ENCODE data around the gene SHH.

SHH gene

DNA sequence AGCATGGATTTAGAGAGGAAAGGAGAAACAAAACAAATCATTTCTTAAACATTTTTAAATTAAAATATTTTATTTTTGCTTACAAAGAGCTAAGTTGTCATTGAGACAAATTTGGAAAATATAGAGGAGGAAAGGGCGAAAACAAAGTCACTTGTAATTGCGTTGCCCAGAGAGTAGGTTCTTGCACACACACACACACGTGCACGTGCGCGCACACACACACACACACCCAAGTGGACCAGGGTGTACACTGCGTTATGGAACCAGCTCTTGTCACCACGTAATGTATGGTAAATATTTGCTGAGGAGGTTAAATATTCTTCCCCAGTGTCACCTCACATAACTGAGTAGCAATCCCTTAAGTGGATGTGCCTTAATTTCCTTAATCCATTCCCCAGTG, 21.6 kb downstream of the SHH start:
- DNase-seq = no peak

DNA sequence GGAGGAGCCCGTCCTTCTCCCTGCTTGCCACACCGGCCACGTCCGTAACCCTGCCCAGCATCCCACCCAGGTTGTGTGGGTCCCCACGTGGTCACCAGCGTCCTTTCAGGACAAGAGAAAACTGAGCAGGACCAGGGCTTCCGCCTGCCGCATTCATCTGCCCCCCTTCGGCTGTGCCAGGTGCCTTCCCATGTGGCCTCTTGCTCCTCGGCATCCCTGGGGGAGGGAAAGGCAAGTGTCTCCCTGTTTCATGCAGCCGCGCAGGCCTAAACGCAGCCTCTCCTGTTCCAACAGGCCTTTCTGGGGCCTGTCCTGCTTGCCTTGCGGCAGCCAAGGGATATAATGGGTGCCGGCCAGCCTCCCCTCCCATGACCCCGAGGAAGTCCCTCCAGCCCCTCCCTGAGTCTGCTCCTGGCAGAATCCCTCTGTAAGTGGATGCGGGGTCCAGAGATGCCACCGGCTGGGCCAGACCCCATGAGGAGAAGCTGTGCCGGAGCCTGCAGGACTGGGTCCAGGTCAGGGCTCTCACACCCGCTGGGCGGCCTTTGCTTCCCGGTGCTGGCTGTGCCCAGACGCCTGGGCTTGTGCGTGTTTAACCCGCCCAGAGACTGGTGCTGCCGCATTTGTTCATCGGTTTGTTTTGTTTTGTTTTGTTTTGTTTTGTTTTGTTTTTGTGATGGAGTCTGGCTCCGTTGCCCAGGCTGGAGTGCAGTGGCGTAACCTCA, 23.1 kb downstream of the SHH start:
- DNase-seq = no peak

DNA sequence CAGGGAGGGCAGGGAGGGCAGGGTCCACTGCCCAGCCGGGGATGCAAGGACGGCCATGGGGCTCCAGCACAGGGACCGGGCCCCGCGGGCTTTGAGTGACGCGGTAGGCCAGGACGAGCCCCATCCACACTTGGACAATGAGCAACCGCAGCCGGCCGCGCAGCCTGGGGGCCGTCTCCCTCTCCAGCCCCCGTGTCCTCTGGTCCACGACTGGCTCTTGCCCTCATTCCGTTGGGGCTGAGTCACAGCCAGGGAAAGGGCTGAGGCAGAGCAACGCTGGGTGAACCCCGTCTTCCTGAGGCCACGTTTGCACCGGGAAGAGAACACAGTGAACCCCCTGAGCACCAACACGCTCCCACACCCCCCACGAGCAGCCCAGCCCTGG, 23.7 kb downstream of the SHH start:
- DNase-seq = no peak

DNA sequence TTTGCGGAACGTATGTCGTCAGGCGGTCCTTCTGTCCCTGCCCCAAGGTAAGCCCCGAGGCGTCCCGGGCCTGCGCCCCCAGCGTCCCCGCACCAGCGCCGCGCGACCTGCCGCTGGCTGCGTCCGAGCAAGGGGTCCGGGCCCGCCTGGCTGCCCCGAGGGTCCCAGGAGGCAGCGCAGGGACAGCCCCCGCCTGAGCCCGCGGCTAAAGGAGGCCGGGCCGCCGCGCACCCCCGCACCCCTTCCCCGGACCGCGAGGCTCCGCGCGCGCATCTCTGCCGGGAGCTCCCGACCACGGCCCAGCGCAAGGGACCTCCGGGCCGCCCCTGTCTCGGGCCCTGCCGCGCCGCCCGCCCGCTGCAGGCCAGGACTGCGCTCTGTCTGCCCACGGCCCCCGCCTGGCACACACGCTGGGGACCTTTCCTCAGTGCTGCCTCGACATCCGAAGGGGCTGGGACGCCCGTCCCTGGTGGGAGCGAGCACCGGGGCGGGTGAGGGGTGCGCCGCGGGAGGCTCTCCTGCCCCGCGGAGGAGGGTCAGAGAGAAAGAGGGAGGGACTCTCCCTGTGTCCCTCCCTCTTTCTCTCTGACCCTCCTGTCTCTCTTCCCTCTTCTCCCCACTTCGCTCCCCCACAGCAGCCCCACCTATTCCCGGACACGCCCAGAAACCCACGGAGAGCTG, 25.0 kb downstream of the SHH start:
- no peak for DNase-seq

DNA sequence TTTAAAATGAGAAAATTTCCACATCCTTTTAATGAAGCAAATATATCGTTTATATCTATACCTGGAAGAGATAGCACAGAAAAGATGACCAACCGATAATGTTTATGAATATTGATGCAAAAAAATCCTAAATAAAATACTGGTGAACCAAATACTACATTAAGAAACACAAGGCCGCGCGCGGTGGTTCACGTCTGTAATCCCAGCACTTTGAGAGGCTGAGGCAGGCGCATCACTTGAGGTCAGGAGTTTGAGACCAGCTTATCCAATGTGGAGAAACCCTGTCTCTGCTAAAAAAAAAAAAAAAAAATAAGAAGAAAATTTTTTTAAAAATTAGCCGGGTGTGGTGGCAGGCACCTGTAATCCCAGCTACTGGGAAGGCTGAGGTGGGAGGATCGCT, 25.8 kb downstream of the SHH start:
- DNase-seq = no peak

DNA sequence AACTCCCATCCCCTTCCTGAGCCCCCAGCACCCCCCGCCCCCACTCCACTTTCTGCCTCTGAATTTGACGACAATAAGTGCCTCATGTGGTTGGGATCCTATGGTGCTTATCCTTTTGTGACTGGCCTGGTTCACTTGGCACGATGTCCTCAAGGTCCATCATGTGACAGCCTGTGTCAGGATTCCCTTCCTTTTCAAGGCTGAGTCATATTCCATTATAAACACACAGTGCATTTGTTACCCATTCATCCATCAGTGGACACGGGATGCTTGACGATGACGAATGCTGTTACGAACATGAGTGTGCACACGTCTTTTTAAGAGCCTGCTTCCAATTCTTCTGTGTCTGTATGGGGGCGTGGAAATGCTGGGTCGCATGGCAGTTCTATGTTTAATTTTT, 26.7 kb downstream of the SHH start:
- DNase-seq = no peak

DNA sequence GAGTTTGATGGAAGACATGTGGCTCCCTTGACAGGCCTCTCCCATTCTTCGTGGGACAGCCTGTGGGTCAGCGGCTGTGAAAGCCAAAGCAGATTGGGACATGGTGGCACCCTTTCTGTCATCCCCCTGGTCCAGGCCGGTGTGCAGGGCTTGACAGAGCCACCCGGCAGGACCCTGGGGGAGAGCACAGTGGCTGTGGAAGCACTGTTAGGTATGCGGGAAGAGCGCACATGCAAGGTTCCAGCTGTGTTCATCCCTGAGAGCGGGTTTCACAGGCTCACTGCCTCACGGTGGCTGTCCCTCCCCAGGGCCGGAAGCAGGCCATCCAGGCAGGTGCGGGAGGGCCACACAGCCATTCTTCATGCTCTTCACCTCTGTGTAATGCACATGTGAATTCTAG, 29.8 kb downstream of the SHH start:
- no peak for DNase-seq

DNA sequence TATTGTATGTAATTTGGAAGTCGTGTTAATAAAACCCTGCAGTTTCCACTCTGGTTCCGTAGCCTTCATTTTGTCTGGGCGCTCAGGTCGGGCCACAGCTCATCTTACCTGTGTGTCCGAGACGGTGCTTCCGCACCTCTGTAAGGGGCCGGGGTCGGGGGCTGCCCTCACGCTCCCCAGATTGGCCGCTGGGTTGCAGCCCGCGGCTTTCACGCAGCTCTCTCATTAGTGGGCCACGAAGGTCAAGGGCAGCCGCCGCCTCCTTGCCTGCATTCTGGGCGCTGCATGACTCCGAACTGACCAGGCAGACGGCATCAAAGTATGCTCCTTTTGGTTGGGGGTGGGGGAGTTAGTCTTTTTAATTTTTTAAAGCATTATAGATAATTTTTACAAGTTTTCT, 30.8 kb downstream of the SHH start:
- DNase-seq = no peak

DNA sequence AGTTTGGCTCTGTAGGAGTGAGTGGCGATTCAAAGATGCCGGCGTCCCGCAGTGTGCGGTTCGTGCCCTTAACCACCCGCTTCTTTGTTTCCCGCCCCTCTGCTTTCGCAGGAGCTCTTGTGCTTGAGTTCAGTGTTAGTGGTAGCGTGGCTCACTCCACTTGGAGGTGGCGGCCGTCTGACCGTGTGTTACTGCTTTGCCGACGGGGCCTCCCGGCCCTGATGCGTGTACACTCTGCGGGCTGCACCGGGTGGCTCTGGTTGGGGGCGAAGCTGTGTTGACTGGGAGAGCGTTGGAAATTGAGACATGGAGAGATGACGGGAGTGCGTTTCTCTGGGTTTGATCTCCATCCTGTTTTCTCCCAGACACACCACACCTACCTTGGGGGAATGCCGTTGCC, 31.4 kb downstream of the SHH start:
- no peak for DNase-seq

DNA sequence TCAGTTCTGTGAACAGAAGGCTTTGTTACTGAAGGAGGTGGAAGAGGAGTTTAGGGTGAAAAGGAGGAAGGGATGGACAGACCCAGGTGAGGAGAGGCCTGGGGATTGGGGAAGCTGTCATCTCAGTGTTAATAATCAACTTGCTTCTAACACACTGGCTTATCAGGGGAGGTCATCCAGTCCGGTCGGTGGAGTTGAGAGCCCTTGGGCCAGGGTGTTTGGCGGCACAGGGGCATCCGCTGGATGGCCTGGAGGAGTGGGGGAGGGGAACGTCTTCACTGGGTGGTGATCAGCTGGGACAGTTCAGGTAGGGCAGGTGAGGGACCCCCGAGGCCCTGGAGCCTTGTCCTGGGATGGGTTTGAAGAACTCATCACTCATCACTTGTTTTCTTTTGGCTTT, 33.9 kb downstream of the SHH start:
- no peak for DNase-seq

DNA sequence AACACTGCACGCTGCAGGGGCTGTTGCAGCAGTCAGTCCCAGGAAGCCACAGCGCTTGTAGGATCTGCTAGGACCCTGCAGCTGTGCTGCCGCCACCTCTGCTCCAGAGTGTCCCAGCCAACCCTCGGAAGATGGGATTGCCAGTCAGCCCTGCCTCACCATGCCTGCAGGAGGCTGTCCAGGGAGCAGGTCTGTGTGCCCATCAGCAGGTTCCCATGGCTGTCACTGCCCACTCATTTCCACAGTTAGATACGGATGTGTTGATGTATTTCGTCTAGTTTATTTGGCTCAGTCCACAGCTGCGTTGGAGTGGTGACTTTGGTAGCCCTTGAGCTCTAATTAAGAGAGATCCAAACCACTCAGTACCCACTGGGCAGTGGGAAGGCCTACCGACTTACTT, 35.7 kb downstream of the SHH start:
- no peak for DNase-seq

DNA sequence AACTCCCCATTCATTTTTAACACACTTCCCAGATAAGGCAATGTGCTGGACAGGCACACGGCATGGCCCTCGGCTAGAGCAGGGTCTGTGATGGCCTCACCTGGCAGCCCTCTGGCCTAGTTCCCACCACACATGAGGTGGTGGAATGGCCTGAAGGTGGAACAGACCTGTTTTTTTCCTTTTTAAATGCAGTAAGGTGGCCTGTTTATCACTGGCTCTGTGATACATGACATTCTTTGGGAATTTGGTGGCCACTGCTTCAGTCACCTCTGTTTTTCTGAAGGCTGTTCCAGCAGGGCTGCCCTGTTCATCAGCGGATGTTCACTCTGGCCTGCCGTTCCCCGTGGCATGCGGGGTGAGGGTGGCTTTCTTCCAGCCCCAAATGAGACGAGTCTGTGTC, 36.6 kb downstream of the SHH start:
- DNase-seq = no peak

DNA sequence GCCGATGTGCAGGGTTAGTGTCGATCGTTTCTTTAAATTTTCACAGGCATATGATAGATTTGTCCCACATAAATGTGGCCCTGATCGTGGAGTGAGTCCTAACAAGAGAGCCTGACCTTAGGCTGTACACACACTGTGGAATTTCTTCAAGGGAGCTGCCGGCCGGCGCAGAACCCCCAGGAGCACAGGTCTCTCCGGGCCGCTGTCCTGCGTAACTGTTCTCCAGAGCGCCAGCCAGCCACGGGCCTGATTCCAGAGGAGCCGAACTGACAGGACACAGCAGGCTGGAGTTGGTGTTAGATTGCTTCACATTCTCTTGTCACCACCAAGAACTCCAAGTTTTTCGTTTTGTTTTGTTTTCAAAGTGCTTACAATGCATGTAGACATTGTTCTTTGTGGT, 37.3 kb downstream of the SHH start:
- DNase-seq = no peak

DNA sequence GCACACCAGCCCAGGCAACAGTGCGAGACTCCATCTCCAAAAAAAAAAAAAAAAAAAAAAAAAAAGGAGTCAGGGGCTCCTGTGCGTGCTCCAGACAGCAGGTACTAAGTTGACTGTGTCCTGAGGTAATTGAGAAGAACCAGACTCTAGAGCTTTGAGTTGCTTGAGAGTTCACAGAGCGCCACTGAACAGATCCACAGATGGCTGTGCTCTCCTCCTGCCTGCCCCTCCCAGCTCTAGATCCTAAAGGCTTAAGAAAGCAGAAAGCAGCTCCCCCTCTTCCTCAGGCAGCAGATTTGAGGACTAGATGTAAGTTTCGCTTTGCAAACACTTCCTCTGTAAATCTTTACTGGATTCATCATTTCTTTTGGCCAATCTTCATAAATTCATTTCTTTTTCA, 38.7 kb downstream of the SHH start:
- no peak for DNase-seq

DNA sequence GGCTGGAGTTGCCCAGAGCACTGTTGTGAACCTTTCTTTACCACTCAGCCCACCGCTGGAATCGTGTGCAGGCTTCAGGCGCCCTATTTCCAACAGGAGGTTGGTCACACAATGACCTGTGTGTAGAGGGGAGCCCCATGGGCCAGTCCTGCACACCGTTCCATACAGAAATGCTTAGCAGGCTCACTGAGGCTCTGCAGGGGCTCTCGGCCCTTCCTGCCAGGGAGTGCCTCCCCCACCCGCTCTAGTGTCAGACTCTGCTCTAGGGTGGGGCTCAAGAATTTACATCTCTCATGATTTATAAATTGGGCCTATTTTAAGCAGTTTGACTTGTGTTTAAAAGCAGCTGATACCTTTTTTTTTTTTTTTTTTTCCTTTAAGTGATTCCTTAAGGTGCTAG, 42.0 kb downstream of the SHH start:
- no peak for DNase-seq

DNA sequence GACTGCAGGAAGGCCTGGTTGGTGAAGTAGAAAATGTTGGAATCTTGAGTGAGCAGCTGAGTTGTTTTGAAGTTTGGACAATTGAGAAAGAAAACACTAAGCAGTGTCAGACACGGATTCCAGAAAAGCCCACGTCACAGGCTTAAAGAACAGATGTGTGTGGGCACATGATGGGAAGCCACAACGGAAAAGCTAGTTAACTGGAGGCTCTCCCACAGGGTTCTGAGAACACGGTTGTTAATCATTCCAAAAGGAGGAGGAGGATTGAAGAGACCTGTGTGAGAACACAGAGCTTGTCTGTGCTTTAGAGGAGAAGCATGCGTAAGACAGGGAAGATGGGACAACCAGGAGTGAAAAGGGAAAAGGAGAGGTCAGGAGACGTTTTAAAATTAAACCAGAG, 42.6 kb downstream of the SHH start:
- DNase-seq = no peak

DNA sequence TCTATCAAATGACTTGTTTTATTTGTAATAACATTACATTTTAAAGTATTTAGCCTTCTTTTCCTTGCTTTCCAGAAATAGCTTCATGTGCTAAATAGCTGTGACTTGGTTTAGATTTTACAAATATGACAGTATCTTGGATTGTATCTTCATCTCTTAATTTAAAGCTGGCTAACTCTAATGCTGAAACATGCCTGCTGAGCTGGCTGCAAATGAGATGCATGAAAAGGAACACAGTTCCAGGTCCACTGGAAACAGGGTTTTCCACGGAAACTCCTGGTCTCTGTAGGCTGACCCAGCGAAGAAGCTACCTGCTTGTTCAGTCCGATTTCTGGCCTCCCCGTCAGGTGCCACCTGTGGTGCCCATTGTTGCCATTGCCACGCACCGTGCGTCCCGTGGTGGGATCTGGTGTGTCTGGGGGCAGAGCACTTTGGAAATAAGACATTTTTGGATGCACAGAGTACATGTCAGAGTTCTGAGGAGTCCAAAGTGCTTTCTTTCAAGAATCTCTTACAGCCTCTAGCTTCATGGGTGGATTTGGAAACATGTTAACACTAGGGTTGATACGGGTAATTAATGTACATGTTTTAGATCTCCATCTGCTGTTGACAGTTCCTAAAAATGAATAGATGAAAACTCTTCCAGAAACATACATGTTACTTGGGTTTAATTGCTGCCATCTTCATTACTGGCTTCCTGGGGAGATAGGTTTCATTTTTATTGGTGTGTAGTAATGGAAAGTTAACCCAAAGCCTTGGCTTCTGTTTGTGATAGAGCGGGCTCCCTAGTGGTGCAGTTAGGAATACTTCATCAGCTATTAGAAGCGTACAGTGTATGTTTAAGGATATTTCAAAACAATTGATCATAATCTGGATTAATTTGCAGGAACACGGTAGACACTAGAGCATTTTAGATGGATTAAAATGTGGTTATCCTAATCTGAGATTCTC, 45.0 kb downstream of the SHH start:
- DNase-seq = no peak

DNA sequence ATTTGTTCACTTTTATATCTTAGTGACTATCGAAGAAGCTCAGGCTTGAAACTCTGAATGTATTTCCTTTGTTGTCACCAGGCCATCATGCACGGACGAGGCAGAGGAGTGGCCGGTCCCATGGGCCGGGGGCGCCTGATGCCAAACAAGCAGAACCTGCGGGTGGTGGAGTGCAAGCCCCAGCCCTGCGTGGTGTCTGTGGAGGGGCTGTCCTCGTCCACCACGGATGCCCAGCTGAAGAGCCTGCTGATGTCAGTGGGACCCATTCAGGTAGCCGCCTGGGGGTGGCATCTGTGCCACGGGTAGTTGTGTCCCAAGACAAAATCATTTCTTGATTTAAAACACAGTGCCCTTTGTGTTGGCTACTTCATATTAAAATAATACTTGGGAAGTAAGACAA, 45.9 kb downstream of the SHH start:
- DNase-seq = no peak

DNA sequence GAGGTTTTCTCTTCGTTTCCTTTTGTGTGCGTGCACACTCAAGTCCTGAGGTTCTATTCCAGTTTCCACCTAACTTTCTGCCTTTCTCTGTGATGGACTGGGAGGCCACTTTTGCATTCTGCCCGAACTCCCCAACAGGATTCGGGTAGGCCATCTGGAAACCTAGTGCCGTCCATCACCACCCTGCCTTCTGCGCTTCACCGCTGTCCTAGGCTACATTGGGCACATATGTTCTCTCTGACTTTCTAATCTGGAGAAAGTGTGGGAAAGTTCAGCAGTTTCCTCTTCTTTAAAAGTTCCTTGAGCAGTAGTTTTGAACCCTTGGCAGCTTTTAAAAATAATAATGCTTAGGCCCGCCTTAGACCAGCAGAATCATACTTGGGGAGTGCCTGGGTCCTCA, 46.8 kb downstream of the SHH start:
- no peak for DNase-seq

DNA sequence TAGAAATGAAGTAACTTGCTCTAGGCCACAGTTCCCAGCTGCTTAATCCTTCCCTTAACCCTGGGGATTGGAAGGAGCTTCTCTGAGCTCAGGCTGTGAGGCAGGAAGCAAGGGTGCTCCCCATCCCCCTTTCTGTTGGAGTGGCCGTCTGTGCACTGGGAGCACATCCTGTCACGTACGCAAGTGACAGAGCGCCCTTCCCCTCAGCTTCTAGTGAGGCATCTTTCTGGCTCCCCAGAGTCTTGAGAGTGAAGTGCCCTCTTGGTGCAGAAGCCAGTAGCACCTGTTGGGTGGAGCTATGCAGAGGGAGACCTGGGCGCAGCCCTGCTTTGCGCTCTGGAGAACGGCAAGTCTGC, 47.8 kb downstream of the SHH start:
- no peak for DNase-seq

DNA sequence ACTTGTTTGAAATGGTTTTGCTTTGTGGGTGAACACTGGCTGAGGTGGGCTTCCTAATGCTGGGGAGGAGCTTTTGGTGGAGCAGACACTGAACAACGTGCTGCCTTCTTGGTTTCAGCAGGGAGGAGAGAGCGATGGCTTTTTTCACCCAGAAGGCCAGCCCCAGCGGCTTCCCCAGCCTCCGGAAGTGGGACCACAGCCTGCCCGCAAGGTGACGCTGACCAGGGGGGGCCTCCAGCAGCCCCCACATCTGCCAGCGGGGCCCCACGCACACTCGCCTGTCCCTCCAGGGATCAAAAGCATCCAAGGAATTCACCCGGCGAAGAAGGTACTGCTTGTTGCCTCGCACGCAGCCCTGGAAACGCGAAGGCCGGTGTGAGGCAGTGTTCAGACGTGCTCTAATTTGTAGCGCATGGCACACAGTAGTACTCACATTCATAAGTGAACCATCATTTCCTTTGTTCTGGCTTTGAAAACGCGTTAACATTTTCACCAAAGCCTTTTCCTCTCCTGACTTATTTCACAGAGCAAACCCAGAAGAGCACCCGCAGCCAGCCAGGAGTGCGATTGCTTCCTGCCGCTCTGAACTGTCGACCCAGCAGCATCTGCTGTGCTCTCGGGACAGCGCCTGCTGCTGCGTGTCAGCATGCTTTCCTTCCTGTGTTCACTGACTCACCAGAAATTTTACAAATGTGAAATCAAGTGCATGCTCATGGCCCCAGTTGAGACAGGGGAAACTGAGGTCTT, 48.4 kb downstream of the SHH start:
- DNase-seq = no peak

DNA sequence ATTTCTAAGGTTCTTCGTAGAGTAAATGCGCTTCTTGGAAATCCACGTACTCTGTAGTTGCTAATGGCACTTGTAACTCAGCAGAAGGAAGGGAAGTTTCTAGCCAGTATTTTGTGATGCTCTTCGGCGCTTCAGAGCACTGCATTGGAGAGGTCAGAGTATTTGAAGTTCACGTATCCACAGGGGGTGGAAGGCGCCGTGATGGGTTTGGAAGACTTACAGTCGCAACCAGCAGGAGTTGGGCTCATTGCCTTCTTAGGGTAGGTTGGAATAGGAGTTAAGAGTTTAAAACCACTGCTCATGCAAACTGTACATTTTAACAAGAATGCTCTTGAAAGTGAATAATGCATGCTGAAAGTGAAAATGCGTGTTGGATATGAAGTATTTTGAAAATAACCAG, 49.1 kb downstream of the SHH start:
- DNase-seq = no peak

DNA sequence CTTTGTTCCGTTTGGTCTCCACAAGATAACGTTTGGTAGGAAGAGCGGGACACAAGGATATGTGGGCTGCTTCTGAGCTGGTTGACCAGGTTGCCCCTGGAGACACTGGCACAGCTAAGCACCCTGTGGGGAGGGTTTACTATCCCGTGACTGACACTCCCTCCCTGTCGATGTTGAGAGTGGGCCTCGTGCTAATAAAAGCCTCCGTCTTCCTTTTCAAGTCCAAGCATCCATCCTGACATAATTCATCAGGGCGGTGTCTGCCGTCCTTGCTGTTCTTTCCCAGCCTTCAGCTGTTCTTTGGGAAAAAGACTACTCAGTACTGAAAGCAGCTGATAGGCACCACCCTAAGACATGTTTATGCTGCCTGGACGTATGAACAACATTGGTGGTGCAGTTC, 49.6 kb downstream of the SHH start:
- DNase-seq = no peak
